ENCODE data around the gene UGGT2. TPM values are rescaled to one million over a fixed set of nuclear protein-coding genes. Genes with fewer than 3 reads are reported as not detected.
A peak's percentile ranks its signal among the peaks of the same experiment; 100 is the strongest.

The UGGT2 gene
- total and polyA plus RNA-seq, 7 donors = 1.2 to 40.2 (median 32.7) TPM

GRCh38 chr13:96081888-96082287, 28.7 kb upstream of the UGGT2 start:
- WGBS, 2 donors = 14 to 52% methylated on average over 2 of the region's 2 CpGs
- Histone ChIP-seq H3K9me3 (no peaks in the 10 kb centered on the region), H3K4me3 (no peak overlapping the region), H3K36me3 (no peaks in the 10 kb centered on the region), H3K27me3 (peaks cover 0 to 5% (median 0%) of the 10 kb centered on the region in 3 donors), H3K27ac (no peak overlapping the region), H3K4me1 (no peaks in the 10 kb centered on the region)
- TF ChIP-seq EP300 (IDR thresholded peaks at IDR 0.05) (no peak), CTCF (IDR thresholded peaks at IDR 0.05) (no peak), POLR2AphosphoS5 (IDR thresholded peaks at IDR 0.05) (no peak)
- no peak for DNase-seq
- intact Hi-C loops (cut with DNase I) = no loop called here

DNA sequence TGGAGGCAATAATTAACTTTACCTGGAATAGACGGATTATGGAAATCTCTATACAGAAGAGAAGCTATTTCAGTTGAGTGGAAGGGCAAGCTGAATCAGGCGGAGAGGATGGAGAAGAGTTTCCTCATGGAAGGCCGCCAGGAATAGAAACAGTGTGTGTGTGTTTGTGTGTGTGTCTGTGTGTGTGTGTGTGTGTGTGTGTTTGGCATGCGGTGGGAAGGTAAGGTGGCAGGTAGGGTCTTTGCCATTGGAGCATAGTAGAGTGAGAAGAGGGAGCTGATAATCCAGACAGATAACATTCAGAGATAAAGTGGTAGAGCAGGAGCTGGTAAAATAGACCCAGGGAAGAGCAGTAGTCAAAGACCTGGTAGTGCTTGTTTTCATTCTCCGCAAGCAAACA, 27.5 kb upstream of the UGGT2 start:
- Histone ChIP-seq H3K27me3 (peaks cover 0 to under 1% (median 0%) of the 10 kb centered on the region in 3 donors), H3K27ac (no peak overlapping the region), H3K36me3 (no peaks in the 10 kb centered on the region), H3K4me1 (no peaks in the 10 kb centered on the region), H3K4me3 (no peak overlapping the region), H3K9me3 (no peaks in the 10 kb centered on the region)
- 88 to 90% methylated on average over 5 of the region's 5 CpGs for WGBS, 2 donors
- DNase-seq = no peak
- intact Hi-C loops (cut with DNase I) = no loop called here
- TF ChIP-seq POLR2AphosphoS5 (IDR thresholded peaks at IDR 0.05) = no peak
- no peak for TF ChIP-seq CTCF (IDR thresholded peaks at IDR 0.05)
- TF ChIP-seq POLR2A (IDR thresholded peaks at IDR 0.05) = no peak
- no peak for TF ChIP-seq EP300 (IDR thresholded peaks at IDR 0.05)

GRCh38 chr13:96075953-96076543, 22.8 kb upstream of the UGGT2 start:
- no peaks in the 10 kb centered on the region for H3K4me1 ChIP-seq
- no peaks in the 10 kb centered on the region for H3K36me3 ChIP-seq
- H3K4me3 ChIP-seq = no peak overlapping the region
- DNase-seq = no peak
- 79 to 84% methylated on average over 3 of the region's 3 CpGs for WGBS, 2 donors
- no peak for TF ChIP-seq POLR2AphosphoS5 (IDR thresholded peaks at IDR 0.05)
- peak in 1 of 4 experiments; percentile 17 for TF ChIP-seq CTCF (IDR thresholded peaks at IDR 0.05)
- H3K27ac ChIP-seq = no peak overlapping the region
- intact Hi-C loops (cut with DNase I) = no loop called here
- no peaks in the 10 kb centered on the region for H3K27me3 ChIP-seq
- no peaks in the 10 kb centered on the region for H3K9me3 ChIP-seq

DNA sequence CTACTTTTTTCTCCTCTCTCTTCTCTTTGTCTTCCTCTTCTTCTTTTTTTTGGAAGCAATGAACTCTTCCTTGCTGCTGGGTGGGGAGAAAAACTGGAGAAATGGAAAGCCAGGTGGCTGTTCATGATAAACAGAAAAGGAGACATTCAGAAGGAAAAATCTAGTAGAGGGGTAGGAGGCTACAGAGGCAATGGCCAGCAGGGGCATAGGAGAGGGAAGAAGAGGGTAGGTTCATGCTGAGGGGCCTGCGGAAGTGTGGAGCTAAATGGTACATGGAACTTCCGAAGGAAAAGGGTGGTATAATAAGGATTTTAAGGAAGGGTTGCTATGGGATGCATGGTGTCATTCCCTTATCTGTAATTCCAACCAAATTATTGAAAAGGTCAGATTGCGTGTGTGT, 19.2 kb upstream of the UGGT2 start:
- no peak for TF ChIP-seq POLR2AphosphoS5 (IDR thresholded peaks at IDR 0.05)
- TF ChIP-seq CTCF (IDR thresholded peaks at IDR 0.05) = no peak
- TF ChIP-seq EP300 (IDR thresholded peaks at IDR 0.05) = no peak
- TF ChIP-seq POLR2A (IDR thresholded peaks at IDR 0.05) = no peak
- no peak overlapping the region for H3K27ac ChIP-seq
- intact Hi-C loops (cut with DNase I) = no loop called here
- H3K4me1 ChIP-seq = no peaks in the 10 kb centered on the region
- no peak overlapping the region for H3K4me3 ChIP-seq
- no peaks in the 10 kb centered on the region for H3K27me3 ChIP-seq
- no peak for DNase-seq
- no peaks in the 10 kb centered on the region for H3K9me3 ChIP-seq
- H3K36me3 ChIP-seq = no peaks in the 10 kb centered on the region
- 86 to 93% methylated on average over 3 of the region's 3 CpGs for WGBS, 2 donors

GRCh38 chr13:96071504-96071903, 18.3 kb upstream of the UGGT2 start:
- H3K9me3 ChIP-seq = no peaks in the 10 kb centered on the region
- TF ChIP-seq POLR2AphosphoS5 (IDR thresholded peaks at IDR 0.05) = no peak
- WGBS, 2 donors = 81 to 84% methylated on average over 6 of the region's 6 CpGs
- no peak for DNase-seq
- no peak overlapping the region for H3K27ac ChIP-seq
- intact Hi-C loops (cut with DNase I) = no loop called here
- H3K4me1 ChIP-seq = no peaks in the 10 kb centered on the region
- no peaks in the 10 kb centered on the region for H3K36me3 ChIP-seq
- H3K27me3 ChIP-seq = no peaks in the 10 kb centered on the region
- no peak overlapping the region for H3K4me3 ChIP-seq
